GM12878 (cell line): ENCODE results near the gene WDR76.
"Not testable (repeated sequence)": the region's sequence is repeated elsewhere in the genome, so short reads cannot be mapped to it uniquely, and the experiment has no call there.

Experiments used
- ATF2 ChIP-seq: IDR thresholded peaks from 2 replicates; pipeline ENCODE4 v1.6.1; 2012; ENCODE audit warnings: low read length, inconsistent platforms
- CTCF ChIP-seq, 3 experiments: IDR thresholded peaks in 2 of 3; conservative IDR thresholded peaks in 1 of 3; 2 replicates each; pipeline ENCODE4 v1.5.1; 2011; ENCODE audit warnings: low read depth in 3 of 3, low read length in 3 of 3, mild to moderate bottlenecking in 3 of 3, control low read depth in 2 of 3, moderate library complexity in 2 of 3, inconsistent platforms in 1 of 3, mixed read lengths in 1 of 3; ENCODE audit not compliant: control insufficient read depth in 2 of 3, insufficient read depth in 1 of 3; ENCODE audit errors: extremely low read depth in 1 of 3
- EP300 ChIP-seq, 2 experiments: fragments of 150-350 bp in 1 of 2; IDR thresholded peaks; 2 replicates each; pipeline ENCODE4 v1.6.1; 2011 to 2012; ENCODE audit warnings: low read depth in 2 of 2, low read length in 2 of 2, borderline replicate concordance in 1 of 2, improper control_type of control experiment in 1 of 2, inconsistent platforms in 1 of 2; ENCODE audit not compliant: control insufficient read depth in 1 of 2
- EZH2 ChIP-seq: IDR thresholded peaks from 2 replicates; pipeline ENCODE4 v1.6.1; 2012; ENCODE audit warnings: low read depth, mild to moderate bottlenecking, control low read depth, inconsistent platforms, low read length, borderline replicate concordance; ENCODE audit not compliant: control insufficient read depth
- FOS ChIP-seq: IDR thresholded peaks from 3 replicates; pipeline ENCODE4 v1.6.1; 2011; ENCODE audit warnings: borderline replicate concordance; ENCODE audit not compliant: insufficient read length; ENCODE audit errors: extremely low read depth
- GABPA ChIP-seq: IDR thresholded peaks from 2 replicates; pipeline ENCODE4 v1.6.1; 2014; ENCODE audit warnings: antibody characterized with exemption, low read depth, mild to moderate bottlenecking, inconsistent platforms
- IKZF2 ChIP-seq, 2 experiments: fragments of 450-650 bp; IDR thresholded peaks; 2 replicates each; pipeline ENCODE4 v1.6.1; 2017; ENCODE audit warnings: mild to moderate bottlenecking in 2 of 2, moderate library complexity in 2 of 2
- JUNB ChIP-seq: IDR thresholded peaks from 2 replicates; pipeline ENCODE4 v1.6.1; 2016; ENCODE audit warnings: antibody characterized with exemption, mild to moderate bottlenecking
- JUND ChIP-seq: IDR thresholded peaks from 2 replicates; pipeline ENCODE4 v1.6.1; 2012; ENCODE audit warnings: low read depth, mild to moderate bottlenecking, low read length, improper control_type of control experiment, moderate library complexity
- PBX3 ChIP-seq: IDR thresholded peaks from 2 replicates; pipeline ENCODE4 v1.6.1; 2011; ENCODE audit warnings: mild to moderate bottlenecking, low read depth, low read length, moderate library complexity; ENCODE audit not compliant: insufficient replicate concordance
- POLR2A ChIP-seq: IDR thresholded peaks from 2 replicates; pipeline ENCODE4 v1.6.1; 2011; ENCODE audit warnings: low read depth, mild to moderate bottlenecking, low read length
- SREBF2 ChIP-seq: IDR thresholded peaks from 2 replicates; pipeline ENCODE4 v1.6.1; 2012; ENCODE audit warnings: mild to moderate bottlenecking, low read length
- YBX1 ChIP-seq: fragments of 450-650 bp; IDR thresholded peaks from 2 replicates; pipeline ENCODE4 v1.6.1; 2016; ENCODE audit warnings: antibody characterized with exemption

GRCh38 chr15:43802676-43803075 is 24.1 kb upstream of the WDR76 start:
- not testable (repeated sequence) for TF ChIP-seq GABPA; SREBF2; IKZF2 (IDR thresholded peaks at IDR 0.05); JUND; EP300 (IDR thresholded peaks at IDR 0.05; ENCODE audit: borderline replicate concordance in 1 of 2, control insufficient read depth in 1 of 2, low read depth in 2 of 2, low read length in 2 of 2); JUNB; FOS; CTCF (IDR thresholded peaks at IDR 0.05 in 2 of 3, conservative IDR thresholded peaks at IDR 0.05 in 1 of 3; ENCODE audit: control insufficient read depth in 2 of 3, extremely low read depth in 1 of 3, insufficient read depth in 1 of 3, low read depth in 3 of 3, low read length in 3 of 3); PBX3; EZH2; ATF2; YBX1; POLR2A
